Endothelial cell of umbilical vein (primary cell): ENCODE data around the gene ARHGEF9.

Source experiments
- CTCF ChIP-seq, 2 donors: IDR thresholded peaks; 1 replicate in 1 of 2; 2 replicates in 1 of 2; pipeline ENCODE4 v1.5.1; 2011; ENCODE audit warnings: low read length in 2 of 2, mild to moderate bottlenecking in 2 of 2, moderate library complexity in 2 of 2, control low read depth in 1 of 2, inconsistent platforms in 1 of 2, low read depth in 1 of 2; ENCODE audit not compliant: insufficient read depth in 1 of 2; ENCODE audit errors: extremely low read depth in 1 of 2
- POLR2AphosphoS5 ChIP-seq: IDR thresholded peaks from 2 replicates; pipeline ENCODE4 v1.6.1; 2012; ENCODE audit warnings: low read depth, mild to moderate bottlenecking, control low read depth, low read length, moderate library complexity; ENCODE audit not compliant: insufficient read depth

DNA sequence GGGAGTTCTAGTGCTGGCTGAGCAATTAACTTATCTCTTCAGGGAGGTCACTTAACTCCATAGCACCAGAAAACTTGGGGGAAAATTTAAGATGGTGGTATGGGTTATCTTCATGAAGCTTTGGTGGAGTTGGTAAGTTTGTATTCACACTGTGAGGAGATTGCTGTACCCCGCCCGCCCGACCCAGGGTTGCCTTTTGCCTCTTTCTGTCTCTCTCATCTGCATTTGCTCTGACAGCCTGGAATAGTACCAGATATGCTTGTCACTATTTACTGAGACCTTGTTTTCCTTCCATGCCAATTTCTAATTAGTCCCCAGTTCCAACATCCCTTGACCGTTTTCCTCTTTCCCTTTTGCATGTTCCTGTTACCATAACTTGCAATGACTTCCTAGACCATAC, 33.1 kb upstream of the ARHGEF9 start:
- TF ChIP-seq POLR2AphosphoS5 (no peak), CTCF (IDR thresholded peaks at IDR 0.05; ENCODE audit: extremely low read depth in 1 of 2, insufficient read depth in 1 of 2, low read depth in 1 of 2, low read length in 2 of 2) (no peak)
